H7 (cell line): Measurements from ENCODE around the gene LRIT1. TPM values are rescaled to one million over a fixed set of nuclear protein-coding genes. Genes with fewer than 3 reads are reported as not detected.

ENCODE experiments used
- DNase-seq: peaks from one replicate; pipeline ENCODE4 v3.0.0; 2012
- H3K27me3 ChIP-seq: 2 replicates; pipeline ENCODE4 v1.6.0; 2011; ENCODE audit warnings: mild to moderate bottlenecking, low read length; ENCODE audit not compliant: control insufficient read depth, insufficient read depth
- H3K36me3 ChIP-seq: replicated peaks from 2 replicates; pipeline ENCODE4 v1.5.1; 2011; ENCODE audit warnings: low read length; ENCODE audit not compliant: control insufficient read depth, insufficient read depth
- H3K4me3 ChIP-seq: 2 replicates; pipeline ENCODE4 v1.5.1; 2011; ENCODE audit warnings: low read depth, mild to moderate bottlenecking, control low read depth, low read length, moderate library complexity; ENCODE audit not compliant: insufficient read depth
- total RNA-seq: library from RNA; depleted of rRNA; stranded (reverse); fragments of >200 nt; shearing (Covaris generic); gene quantifications from 2 replicates; pipeline ENCODE4 v1.2.3, GENCODE V29; 2014

Gene LRIT1
- total RNA-seq, 1 experiment from 2014 or later, result not detected

DNA sequence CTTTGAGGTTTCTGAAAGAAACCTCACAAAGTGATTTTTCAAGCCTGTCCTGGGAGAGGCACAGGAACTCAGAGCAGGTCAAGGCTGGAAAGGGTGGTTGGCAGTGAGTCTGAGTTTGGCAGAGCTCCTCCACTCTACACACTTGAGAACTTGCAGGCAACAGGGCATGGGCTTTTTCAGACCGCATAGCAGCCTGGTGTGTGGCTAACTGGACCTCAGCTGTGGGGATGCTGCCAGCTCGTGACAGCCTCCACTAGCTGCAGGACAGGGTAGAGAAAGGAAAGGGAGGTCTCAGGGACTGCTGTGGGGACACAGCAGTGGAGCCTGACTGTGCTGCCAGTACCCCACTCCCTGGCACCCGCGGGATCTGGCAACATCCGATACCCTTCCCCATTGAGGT, 44.4 kb downstream of the LRIT1 start:
- Histone ChIP-seq H3K27me3 (peaks cover 45% of the 10 kb centered on the region), H3K4me3 (no peak overlapping the region), H3K36me3 (no peaks in the 10 kb centered on the region; the same call in 1 of the 2 replicates)
- no peak for DNase-seq

DNA sequence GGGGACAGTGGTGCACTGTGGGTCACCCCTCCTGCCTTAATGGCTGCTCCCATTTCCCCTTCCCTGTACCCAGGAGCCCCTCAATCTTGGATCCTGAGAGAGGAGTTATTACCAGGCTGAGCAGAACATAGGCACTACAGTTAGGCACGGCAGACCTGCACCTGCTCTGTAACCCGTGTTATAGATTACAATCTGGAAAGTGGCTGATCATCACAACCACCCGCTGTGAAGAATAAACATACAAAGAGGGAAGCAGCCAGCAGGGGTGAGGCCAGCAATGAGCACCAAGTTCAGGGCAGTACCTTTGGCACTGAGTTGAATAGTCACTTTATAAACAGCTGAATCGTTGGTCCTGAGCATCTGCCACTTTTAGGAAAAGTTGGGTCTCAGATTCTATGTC, 45.3 kb downstream of the LRIT1 start:
- H3K36me3 ChIP-seq, result no peaks in the 10 kb centered on the region; the same call in 1 of the 2 replicates
- no peak overlapping the region for H3K4me3 ChIP-seq
- no peak for DNase-seq
- peaks cover 45% of the 10 kb centered on the region for H3K27me3 ChIP-seq

DNA sequence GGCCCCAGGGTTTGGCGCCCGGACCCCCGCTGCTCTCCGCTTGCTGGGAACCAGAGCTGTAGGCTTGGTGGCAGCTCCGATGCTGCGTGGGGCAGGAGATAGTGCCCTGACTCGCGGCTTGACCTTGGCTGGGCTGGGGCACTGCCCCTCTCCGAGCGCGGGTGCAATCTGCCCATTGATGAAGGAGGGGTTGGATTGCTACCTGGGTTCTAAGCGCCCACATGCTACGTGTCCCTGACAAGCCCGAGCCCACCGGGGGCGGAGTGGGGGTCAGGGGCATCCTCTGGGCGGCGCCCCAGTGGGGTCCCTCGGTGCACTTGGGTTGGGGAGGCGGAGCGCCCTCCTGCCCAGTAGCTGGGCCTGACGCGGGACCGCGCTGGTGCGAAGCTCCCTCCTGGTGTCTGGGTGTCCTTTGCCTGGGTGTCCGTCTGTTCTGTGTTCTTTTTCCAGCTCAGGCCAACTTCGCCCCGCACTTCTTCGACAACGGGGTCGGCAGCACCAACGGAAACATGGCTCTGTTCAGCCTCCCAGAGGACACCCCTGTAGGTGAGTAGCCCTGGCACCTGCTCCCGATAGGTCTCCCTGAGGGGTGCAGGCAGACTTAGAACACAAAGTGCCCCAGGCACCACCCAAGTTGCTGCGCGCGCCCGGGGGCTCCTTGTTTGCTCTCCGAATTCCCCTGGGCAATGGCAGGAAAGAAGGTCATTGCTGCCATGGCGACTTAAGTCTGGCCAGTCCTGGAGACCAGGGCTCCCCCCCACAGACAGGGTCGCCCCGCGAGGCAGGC, 46.1 kb downstream of the LRIT1 start:
- Histone ChIP-seq H3K27me3 (peaks cover 45% of the 10 kb centered on the region), H3K36me3 (no peaks in the 10 kb centered on the region; the same call in 1 of the 2 replicates), H3K4me3 (peak overlapping the region; percentile 55)
- peak; percentile 77 for DNase-seq

DNA sequence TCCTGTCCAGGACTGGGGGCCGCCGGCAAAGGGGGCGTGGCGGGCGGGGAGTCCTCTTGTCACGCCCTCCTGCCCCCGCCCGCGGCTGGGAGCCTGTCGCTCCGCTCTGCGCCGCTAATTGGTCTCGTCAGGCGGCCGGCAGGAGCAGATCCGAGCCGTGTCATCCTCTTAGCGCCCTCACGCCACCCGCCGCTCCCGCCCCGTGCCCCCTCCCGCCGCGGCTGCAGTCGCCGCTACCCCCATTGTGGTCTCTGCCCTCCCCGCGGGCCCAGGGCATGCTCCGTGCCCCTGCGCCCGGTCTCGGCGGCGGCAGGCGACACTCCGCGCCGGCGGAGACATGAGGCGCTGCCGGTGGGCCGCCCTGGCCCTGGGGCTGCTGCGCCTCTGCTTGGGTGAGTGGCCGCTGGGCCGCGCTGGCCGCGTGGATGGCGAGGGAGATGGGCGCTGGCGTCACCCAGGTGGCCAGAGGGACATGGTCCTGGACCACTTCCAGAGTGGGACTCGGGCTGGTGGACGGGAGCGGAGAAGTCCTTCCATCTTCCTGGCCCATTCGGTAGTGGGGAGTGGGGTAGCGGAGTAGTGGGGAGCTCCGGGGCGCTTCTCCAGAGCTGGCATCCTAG, 46.8 kb downstream of the LRIT1 start, which contains the start of gene CDHR1:
Gene CDHR1 (plus strand): TSS at position 114 of the 620 bp plus-strand sequence. CDS start 224 bp downstream, at position 338.
- peaks cover 45% of the 10 kb centered on the region for H3K27me3 ChIP-seq
- H3K4me3 ChIP-seq, result peak within 1 kb of the TSS; percentile 55
- no peaks in the 10 kb centered on the region; the same call in 1 of the 2 replicates for H3K36me3 ChIP-seq
- DNase-seq, result peak; percentile 94

DNA sequence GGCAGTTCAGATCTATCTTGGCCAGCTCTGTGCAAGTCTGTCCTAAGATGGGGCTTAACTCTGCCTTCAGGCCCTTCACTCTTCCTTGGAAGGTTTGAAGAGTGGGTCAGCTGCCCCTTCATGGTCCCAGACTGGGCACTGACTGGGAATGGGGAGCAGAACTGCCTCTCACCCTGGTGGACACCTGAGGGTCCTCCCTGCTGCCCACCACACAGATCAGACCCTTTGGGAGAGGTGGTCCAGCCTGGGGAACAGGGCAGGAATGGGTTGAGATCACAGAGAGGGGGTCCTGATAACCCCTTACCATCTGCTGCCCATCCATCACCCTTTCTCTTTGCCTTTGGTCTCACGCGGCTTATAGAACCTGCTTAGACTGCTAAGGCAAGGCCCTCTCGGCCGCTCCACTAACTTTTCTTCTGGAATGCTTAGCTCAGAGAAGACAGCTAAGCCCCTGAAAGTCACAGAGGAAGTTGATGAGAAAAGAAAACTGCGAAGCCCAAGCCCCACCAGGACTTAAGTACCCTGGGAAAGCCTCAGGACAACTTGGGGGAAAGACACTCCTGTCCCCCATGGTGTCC, 47.4 kb downstream of the LRIT1 start:
- Histone ChIP-seq H3K36me3 (no peaks in the 10 kb centered on the region; the same call in 1 of the 2 replicates), H3K4me3 (peak overlapping the region; percentile 55), H3K27me3 (peaks cover 45% of the 10 kb centered on the region)
- DNase-seq, result no peak

DNA sequence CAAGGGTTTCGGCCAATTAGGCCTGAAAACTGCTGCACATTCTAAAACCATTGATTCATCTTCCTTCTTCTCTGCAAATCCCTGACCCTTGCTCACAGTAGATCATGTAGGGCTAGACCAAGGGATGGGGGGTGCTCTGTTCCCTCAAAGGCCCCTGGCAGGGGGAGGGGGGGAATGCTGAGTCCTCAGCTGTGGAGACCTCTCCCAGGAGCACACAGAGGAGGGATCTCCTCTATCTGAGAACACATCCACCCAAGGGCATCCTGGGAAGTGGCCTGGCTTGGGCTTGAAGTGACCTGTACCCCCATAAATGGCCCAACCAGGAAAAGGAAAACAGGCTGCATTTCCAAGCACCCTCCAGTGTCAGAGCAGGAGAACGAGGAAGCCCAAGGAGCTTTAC, 48.0 kb downstream of the LRIT1 start:
- H3K4me3 ChIP-seq, result no peak overlapping the region
- H3K36me3 ChIP-seq, result no peaks in the 10 kb centered on the region; the same call in 1 of the 2 replicates
- H3K27me3 ChIP-seq, result peaks cover 45% of the 10 kb centered on the region
- no peak for DNase-seq

DNA sequence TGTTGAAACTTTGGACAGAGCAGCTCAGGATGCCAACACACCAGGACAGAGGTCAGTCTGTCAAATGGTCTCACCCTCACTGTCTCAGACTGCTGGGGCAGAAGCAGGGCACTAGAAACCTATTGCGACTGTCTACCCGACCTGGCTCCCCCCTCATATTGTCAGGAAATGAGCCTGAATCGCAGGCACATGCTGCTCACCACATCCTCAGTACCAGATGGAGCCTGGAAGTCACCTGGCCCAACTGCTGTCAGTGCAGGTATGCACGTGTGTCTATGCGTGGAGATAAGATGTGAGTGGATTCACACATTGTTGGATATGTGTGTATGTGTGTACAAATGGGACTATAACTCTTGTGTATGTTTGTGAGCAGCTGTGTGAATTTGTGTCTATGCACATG, 50.2 kb downstream of the LRIT1 start:
- Histone ChIP-seq H3K36me3 (no peaks in the 10 kb centered on the region), H3K4me3 (no peak overlapping the region), H3K27me3 (peaks cover 32% of the 10 kb centered on the region)

DNA sequence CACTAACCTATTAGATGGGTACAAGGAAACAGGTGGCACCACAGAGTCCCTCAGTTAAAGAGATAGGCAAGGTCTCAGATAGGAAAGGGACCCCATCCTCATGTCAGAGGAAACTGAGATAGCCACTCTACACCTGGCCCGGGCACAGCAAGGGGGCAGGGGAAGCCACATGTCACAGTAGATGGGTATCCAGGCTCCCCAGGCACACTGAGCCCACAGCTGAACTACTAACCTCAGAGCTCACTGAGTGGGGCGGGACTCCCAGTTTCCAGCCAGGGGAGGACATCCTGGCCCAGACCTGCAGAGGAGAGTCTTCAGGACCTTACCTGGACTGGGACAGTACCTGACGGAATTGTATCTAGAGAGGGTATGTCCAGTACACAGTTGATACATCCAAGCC, 50.7 kb downstream of the LRIT1 start:
- DNase-seq, result no peak
- H3K36me3 ChIP-seq, result no peaks in the 10 kb centered on the region
- no peak overlapping the region for H3K4me3 ChIP-seq
- H3K27me3 ChIP-seq, result peaks cover 27% of the 10 kb centered on the region

More for the DNA sequence above, 50.2 kb downstream of the LRIT1 start:
- no peak for DNase-seq

DNA sequence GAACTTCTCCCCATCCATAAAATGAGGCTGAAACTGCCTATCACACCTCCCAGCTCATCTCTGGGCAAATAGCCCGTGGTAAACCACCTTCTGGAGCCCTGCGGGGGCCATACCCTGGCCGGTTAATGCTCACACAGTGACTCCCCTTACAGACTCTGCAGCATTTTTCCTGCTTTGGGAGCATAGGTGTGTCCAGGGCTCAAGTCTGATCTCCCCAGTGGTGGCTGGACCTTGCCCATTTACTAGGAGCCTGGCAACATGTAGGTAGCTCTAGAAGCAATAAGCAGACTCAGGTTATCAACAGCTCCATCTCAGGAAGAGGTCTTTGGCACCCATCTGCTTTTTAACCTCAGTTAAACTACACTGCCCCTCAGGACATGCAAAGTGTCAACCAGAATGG, 52.5 kb downstream of the LRIT1 start:
- DNase-seq, result no peak
- no peak overlapping the region for H3K4me3 ChIP-seq
- no peaks in the 10 kb centered on the region for H3K36me3 ChIP-seq
- H3K27me3 ChIP-seq, result peaks cover 10% of the 10 kb centered on the region

DNA sequence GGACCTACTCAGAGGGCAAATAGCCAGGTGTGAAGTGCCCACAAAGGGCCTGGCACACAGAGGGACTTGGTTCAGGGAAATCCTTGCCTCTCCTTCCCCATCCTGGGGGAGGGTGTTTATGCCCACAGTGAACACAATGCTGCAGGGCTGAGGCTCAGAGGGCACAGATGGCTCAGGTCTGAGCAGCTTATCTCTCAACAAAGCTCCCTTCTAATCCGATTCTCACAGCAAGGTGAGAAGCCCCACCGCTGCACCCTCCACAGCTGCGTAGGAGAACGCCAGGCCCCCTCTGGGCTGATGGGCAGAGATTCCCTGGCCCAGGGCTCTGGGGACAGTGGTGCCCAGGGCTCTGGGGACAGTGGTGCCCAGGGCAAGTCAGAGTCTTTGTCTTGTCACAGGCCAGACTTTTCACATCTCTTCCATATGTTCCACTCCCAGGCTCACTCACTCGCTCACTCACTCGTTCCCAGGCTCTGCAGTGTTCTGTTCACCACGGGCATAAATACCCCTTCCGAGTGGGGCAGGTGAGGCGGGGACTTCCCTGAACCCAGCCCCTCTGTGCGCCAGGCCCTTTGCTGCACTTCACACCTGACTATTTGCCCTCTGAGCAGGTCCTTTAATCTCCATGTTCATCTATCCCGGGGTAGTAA, 55.7 kb downstream of the LRIT1 start:
- Histone ChIP-seq H3K36me3 (no peaks in the 10 kb centered on the region), H3K27me3 (no peaks in the 10 kb centered on the region), H3K4me3 (no peak overlapping the region)
- no peak for DNase-seq

DNA sequence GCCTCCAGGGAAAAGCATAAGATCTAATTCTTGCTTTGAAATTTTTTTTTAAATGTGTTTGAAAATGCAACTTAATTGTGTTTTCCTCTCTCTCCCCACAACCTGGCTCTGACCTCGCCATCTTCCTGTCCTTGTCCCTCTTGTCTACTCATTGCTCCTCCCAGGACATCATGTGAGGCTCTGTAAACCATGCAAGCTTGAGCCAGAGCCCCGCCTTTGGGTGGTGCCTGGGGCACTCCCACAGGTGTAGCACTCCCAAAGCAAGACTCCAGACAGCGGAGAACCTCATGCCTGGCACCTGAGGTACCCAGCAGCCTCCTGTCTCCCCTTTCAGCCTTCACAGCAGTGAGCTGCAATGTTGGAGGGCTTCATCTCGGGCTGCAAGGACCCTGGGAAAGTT, 56.8 kb downstream of the LRIT1 start:
- no peak for DNase-seq
- no peaks in the 10 kb centered on the region for H3K36me3 ChIP-seq

DNA sequence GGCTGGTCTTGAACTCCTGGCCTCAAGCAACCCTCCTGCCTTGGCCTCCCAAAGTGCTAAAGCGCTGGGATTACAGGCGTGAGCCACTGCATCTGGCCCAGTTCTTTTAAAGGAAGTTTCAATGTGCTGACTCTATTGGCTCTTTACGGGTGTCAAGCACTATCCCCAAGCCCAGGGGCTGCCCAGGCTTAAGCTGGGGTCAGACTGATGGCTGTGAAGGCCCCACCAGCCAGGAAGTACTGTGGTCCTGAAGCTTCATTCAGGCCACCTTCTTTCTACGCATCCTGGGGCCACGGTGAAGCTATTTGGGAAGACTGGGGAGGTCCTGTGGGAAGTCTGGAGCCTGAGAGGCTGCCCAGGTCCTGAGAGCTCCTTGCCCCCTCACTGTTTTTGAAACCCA, 59.7 kb downstream of the LRIT1 start:
- Histone ChIP-seq H3K4me3 (no peak overlapping the region), H3K27me3 (no peaks in the 10 kb centered on the region), H3K36me3 (no peaks in the 10 kb centered on the region)
- DNase-seq, result no peak

More for the DNA sequence above, 56.8 kb downstream of the LRIT1 start:
- Histone ChIP-seq H3K4me3 (no peak overlapping the region), H3K27me3 (no peaks in the 10 kb centered on the region)
